Natural killer cell (primary cell): ENCODE data around the gene IP6K3. TPM values are rescaled to one million over a fixed set of nuclear protein-coding genes. Genes with fewer than 3 reads are reported as not detected.

Source experiments
- ATAC-seq, 3 donors: fragments of 150-1000 bp in 2 of 3; fragments of 200-7000 bp in 1 of 3; cut with Tn5 transposase; 1 replicate in 1 of 3; 2 replicates in 2 of 3; pipeline ENCODE4 v1.10.0; 2021; ENCODE audit warnings: mild to moderate bottlenecking in 2 of 3, moderate library complexity in 2 of 3
- DNase-seq, 2 donors: peaks; one replicate each; pipeline versions ENCODE4 v3.0.0 to v3.0.0-alpha.2; 2013 to 2021; ENCODE audit warnings: mixed read lengths in 1 of 2
- H3K27ac ChIP-seq: one replicate; pipeline ENCODE4 v1.5.1; 2013; ENCODE audit warnings: mild to moderate bottlenecking, low read length
- H3K27me3 ChIP-seq: one replicate; pipeline ENCODE4 v1.6.1; 2013; ENCODE audit warnings: low read length; ENCODE audit not compliant: control insufficient read depth, insufficient read depth
- H3K36me3 ChIP-seq: one replicate; pipeline ENCODE4 v1.6.1; 2013; ENCODE audit warnings: low read length; ENCODE audit not compliant: control insufficient read depth, insufficient read depth
- H3K4me1 ChIP-seq: one replicate; pipeline ENCODE4 v1.6.1; 2013; ENCODE audit warnings: low read length; ENCODE audit not compliant: control insufficient read depth, insufficient read depth
- H3K4me3 ChIP-seq: one replicate; pipeline ENCODE4 v1.5.1; 2013; ENCODE audit warnings: low read length
- H3K9me3 ChIP-seq: one replicate; pipeline ENCODE4 v1.6.1; 2013; ENCODE audit warnings: low read length; ENCODE audit not compliant: control insufficient read depth, insufficient read depth
- H3K27ac Mint-ChIP-seq, 2 donors: one replicate each; pipeline ENCODE4 v1.8.0; 2022; ENCODE audit warnings: mild to moderate bottlenecking in 2 of 2, mixed read lengths in 2 of 2, moderate library complexity in 1 of 2
- H3K27me3 Mint-ChIP-seq, 2 donors: one replicate each; pipeline ENCODE4 v1.8.0; 2022; ENCODE audit warnings: low read depth in 2 of 2, mixed read lengths in 2 of 2
- H3K36me3 Mint-ChIP-seq: one replicate; pipeline ENCODE4 v1.8.0; 2022; ENCODE audit warnings: mixed read lengths
- H3K4me1 Mint-ChIP-seq, 2 donors: one replicate each; pipeline ENCODE4 v1.8.0; 2022; ENCODE audit warnings: mixed read lengths in 2 of 2
- H3K4me3 Mint-ChIP-seq: one replicate; pipeline ENCODE4 v1.8.0; 2022; ENCODE audit warnings: mild to moderate bottlenecking, moderate library complexity, mixed read lengths
- H3K9me3 Mint-ChIP-seq, 2 donors: one replicate each; pipeline ENCODE4 v1.8.0; 2022; ENCODE audit warnings: mixed read lengths in 2 of 2
- CTCF ChIP-seq: fragments of 200-600 bp; IDR thresholded peaks from one replicate; pipeline ENCODE4 v1.8.0; 2022; ENCODE audit warnings: antibody characterized with exemption
- WGBS: methylation state at CpG from one replicate; pipeline ENCODE4 v1.1.7; 2013; ENCODE audit warnings: missing lambda C conversion rate; ENCODE audit not compliant: insufficient coverage; 5-methylcytosine and 5-hydroxymethylcytosine counted together
- intact Hi-C: fragments of 100-400 bp; cut with micrococcal nuclease; formaldehyde crosslinking; loops from one replicate; pipeline ENCODE4 v1.14.2; 2022
- total RNA-seq, 4 donors: library from RNA; stranded (reverse); fragments of 120-200 nt in 1 of 4; gene quantifications; one replicate each; pipeline versions ENCODE4 v1.2.3 to v1.2.4, GENCODE V29; 2013 to 2022

The IP6K3 gene
- total RNA-seq, 3 donors from 2014 or later (not counting 1 experiment from before 2014, with no cell fraction given) = not detected

- H3K36me3 Mint-ChIP-seq = peaks cover 7% of the 10 kb centered on the region
- H3K27me3 Mint-ChIP-seq = peaks cover 3% of the 10 kb centered on the region in 2 donors
- DNase-seq (no peak), ATAC-seq (no peak)
- no peaks in the 10 kb centered on the region for H3K27me3 ChIP-seq
- no peaks in the 10 kb centered on the region for H3K9me3 Mint-ChIP-seq
- TF ChIP-seq CTCF = no peak
- no peak overlapping the region for H3K4me3 Mint-ChIP-seq
- WGBS = 94% methylated on average over 24 of the region's 24 CpGs
- peaks cover 5 to 6% of the 10 kb centered on the region in 2 donors for H3K4me1 Mint-ChIP-seq
- peaks cover 44% of the 10 kb centered on the region for H3K36me3 ChIP-seq
- H3K9me3 ChIP-seq = no peaks in the 10 kb centered on the region
- no peak overlapping the region for H3K27ac Mint-ChIP-seq
- H3K4me3 ChIP-seq = no peak overlapping the region
- H3K27ac ChIP-seq = no peak overlapping the region
- intact Hi-C loops = no loop called here
- peaks cover 8% of the 10 kb centered on the region for H3K4me1 ChIP-seq
These were observed 25.6 kb upstream of the IP6K3 start for GRCh38 chr6:33772082-33772830.

GRCh38 chr6:33771146-33772081, 24.7 kb upstream of the IP6K3 start:
- Mint-ChIP-seq H3K27me3 (peaks cover 6 to 10% of the 10 kb centered on the region in 2 donors), H3K36me3 (peaks cover 7% of the 10 kb centered on the region), H3K9me3 (no peaks in the 10 kb centered on the region), H3K27ac (no peak overlapping the region), H3K4me1 (peaks cover 5 to 6% of the 10 kb centered on the region in 2 donors), H3K4me3 (no peak overlapping the region)
- ATAC-seq = peak; percentile 78 to 87 (median 82)
- peak; percentile 88 for TF ChIP-seq CTCF
- Histone ChIP-seq H3K27me3 (no peaks in the 10 kb centered on the region), H3K27ac (no peak overlapping the region), H3K4me3 (no peak overlapping the region), H3K4me1 (peaks cover 8% of the 10 kb centered on the region), H3K36me3 (peaks cover 35% of the 10 kb centered on the region), H3K9me3 (no peaks in the 10 kb centered on the region)
- WGBS = 32% methylated on average over 47 of the region's 47 CpGs
- peak; percentile 64 to 81 for DNase-seq
- intact Hi-C loops = loop anchor here (1.0 to 2.0 kb wide), 2 partner anchors 256 to 383 kb away; no protein-coding TSS in a partner anchor

- H3K4me1 ChIP-seq = peaks cover 8% of the 10 kb centered on the region
- no peak overlapping the region for H3K27ac ChIP-seq
- Mint-ChIP-seq H3K27ac (no peak overlapping the region), H3K36me3 (peaks cover 7% of the 10 kb centered on the region), H3K27me3 (peaks cover 6 to 12% of the 10 kb centered on the region in 2 donors), H3K9me3 (no peaks in the 10 kb centered on the region), H3K4me3 (no peak overlapping the region), H3K4me1 (peaks cover 5 to 6% of the 10 kb centered on the region in 2 donors)
- H3K27me3 ChIP-seq = no peaks in the 10 kb centered on the region
- no peak for DNase-seq
- WGBS = 75% methylated on average over 2 of the region's 3 CpGs
- H3K4me3 ChIP-seq = no peak overlapping the region
- intact Hi-C loops = loop anchor here (1.0 to 2.0 kb wide), 2 partner anchors 257 to 384 kb away; no protein-coding TSS in a partner anchor
- no peak for TF ChIP-seq CTCF
- no peak for ATAC-seq
- no peaks in the 10 kb centered on the region for H3K9me3 ChIP-seq
- H3K36me3 ChIP-seq = peaks cover 29% of the 10 kb centered on the region
These were observed 24.1 kb upstream of the IP6K3 start for GRCh38 chr6:33770833-33771145.
